GM18519 (cell line): ENCODE results near the gene MED13.

ENCODE experiments used
- ATAC-seq: cut with Tn5 transposase; IDR thresholded peaks from one replicate; pipeline ENCODE4 v1.9.1; 2021; ENCODE audit warnings: mild to moderate bottlenecking, moderate library complexity; ENCODE audit not compliant: unreplicated experiment, low FRiP score

MED13 gene

DNA sequence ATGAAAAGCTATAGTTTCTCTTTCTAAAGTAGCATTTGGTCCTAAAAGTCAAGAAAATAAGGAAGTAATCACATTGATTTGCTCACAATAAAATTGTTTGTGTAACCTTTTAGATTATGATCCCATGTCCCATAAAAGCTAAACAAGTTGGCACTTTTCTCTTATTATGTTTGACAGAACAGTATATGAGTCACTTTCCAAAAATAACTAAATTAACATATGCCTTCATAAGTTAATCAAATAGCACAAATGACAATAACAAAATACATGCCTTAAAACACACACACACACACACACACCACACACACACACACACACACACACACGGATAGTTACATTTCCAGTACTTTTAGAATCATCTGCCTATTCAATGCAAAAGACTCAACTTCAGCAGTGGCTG lies 2.8 kb downstream of the MED13 start:
- ATAC-seq, result no peak

DNA sequence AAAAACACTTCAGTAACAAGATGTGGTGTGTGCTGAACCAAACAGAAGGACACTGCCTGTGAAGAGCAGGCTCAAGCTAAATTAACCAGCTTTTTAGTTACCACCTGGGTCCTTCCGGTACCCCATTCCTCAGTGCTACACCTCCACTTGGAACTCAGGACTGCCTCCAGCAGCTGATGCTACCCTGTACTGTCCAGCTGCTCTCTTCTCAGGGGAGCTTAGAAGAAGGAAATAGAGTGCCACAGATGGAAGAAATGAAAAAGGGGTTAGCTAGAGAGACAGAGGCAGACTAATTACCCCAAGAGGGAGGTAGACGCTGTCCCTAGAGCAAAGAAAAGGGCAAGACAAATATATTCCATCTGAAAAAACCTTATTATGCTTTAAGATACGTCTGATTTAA lies 5.7 kb downstream of the MED13 start:
- no peak for ATAC-seq

DNA sequence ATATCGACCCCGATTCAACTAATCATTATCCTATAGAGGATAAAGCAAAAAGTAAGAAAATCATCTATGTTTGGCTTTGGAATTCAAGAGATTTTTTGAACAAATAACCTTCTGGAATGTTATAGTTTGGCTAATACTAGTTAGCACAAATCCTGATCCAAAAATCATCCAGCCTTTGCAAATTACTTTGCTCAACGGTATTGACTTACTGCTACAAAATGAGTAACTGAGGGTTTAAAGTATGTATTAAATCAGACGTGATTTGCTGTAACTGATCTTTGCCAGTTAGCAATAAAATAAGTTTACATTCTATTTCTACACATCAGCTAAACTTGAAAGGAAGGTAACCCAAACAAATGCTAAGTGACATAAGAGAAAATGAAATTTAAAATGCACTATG lies 6.5 kb downstream of the MED13 start:
- no peak for ATAC-seq

DNA sequence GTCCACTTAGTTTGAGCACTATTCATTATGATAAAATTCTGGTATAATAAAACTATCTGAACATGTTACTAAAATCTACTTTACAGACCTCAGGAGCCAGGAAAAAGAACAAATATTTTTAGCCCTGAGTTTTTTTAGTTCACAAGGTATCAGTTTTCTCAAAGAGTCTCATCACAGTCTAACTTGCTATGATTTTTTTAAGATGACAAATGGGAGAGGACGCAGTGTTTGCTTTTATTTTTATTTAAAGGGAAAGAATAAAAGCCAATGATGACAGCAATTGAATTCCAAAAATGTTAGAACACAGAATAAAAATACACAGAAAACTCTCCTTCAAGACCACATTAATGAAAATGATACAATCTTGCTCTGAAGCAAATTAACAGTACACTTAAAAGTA lies 7.4 kb downstream of the MED13 start:
- ATAC-seq, result no peak

DNA sequence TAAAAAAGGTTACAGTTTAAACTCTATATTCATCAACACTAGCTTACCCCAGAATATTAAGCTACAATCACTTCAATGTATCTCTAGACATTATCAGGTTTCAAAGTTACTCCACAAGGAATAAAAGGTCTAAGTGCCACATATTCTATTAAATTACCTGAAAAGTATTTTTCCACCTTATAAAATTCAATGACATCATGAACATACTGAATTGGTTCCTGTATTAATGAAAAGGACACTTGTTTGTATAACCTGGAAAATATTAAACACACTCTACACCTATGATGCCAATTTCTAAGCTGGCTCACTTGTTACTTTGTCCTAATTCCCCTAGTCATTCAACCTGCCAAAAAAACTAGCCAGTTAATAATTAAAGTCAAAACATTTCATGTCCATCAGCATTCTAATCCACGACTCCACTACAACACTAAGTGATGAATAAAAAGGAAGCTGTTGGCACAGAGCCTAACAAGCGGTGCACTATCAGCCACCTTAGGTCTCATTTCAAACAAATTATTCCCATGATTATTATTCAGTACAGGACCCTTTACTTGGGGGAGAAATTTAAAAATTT lies 12.2 kb downstream of the MED13 start:
- no peak for ATAC-seq

DNA sequence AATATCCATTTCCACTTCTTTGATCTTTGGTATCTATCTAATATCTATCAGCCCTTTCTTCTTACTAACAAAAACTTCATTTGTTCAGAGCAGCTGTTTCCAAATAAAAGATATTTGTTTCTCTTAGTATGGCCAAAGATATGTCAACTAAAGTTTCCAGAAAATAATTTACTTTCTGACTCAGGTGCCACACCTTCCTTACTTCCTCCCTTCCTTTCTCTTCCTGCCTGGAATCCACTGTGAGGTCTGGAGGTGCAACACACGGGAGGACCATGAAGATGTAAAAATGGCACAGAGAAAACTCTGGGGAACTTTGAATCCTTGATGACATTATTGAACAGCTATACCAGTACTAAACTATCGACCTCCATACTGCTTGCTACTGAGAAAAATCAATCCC lies 14.0 kb downstream of the MED13 start:
- no peak for ATAC-seq

DNA sequence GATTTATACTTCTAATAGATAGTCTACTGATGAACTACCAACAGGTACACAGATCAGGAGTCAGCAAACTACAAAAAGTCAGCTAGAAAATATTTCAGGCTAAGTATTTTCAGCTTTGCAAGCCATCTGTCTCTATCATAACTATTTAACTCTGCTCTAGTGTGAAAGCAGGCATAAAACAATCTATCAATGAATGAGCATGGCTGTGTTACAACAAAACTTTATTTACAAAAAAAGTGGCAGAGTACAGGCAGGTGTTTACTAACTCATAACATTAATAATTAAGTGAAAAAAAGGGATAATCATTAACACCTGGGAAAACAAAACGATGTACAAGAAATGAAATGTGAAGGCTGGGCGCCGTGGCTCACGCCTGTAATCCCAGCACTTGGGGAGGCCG lies 15.8 kb downstream of the MED13 start:
- no peak for ATAC-seq

DNA sequence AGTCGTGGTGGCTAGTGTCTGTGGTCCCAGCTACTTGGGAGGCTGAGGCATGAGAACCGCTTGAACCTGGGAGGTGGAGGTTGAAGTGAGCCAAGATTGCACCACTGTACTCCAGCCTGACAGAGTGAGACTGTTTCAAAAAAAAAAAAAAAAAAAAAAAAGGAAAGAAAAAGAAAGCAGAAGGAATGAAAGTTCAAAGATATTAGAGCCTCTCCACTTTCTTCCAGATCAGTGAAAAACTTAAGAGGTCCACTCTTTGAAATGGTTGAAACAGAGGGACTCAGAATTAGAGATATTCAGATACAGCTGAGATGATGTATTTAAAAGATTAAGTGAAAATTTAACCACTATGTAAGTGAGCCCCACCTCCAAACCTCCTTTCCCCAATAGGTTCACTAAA lies 16.8 kb downstream of the MED13 start:
- ATAC-seq, result no peak

DNA sequence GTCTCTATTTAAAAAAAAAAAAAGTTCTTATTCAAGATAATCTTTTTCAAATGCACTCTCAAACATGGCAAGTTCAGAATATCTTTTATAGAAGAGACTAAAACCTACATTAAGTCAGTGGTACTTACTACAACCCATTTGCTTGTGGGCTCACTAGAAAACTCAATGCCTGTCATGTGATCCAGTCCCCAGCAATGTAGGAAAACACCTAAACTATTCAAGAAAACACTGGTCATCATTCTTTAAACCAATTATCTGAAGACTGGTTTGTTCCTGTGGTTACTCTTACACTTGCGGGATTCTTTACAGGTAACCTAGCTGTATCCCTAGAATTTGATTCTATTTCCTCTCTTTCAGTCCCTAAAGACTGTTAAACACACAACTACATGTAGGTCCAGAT lies 19.6 kb downstream of the MED13 start:
- ATAC-seq, result no peak

DNA sequence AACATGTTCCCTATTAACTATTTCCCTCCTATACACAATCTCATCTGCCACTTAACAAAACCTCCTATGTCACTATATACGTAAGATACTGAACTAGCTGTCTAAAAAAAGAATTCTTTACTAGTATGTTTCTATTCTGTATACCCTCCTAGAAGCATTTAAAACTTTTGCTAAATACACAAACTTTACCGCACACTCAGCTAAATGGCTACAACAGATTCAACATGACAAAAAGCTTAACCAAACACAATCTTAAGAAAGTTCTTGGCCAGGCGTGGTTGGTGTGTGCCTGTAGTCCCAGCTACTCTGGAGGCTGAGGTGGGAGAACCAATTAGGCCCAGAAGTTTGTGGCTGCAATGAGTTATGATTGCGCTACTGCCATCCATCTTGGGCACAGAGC lies 20.0 kb downstream of the MED13 start:
- ATAC-seq, result no peak

DNA sequence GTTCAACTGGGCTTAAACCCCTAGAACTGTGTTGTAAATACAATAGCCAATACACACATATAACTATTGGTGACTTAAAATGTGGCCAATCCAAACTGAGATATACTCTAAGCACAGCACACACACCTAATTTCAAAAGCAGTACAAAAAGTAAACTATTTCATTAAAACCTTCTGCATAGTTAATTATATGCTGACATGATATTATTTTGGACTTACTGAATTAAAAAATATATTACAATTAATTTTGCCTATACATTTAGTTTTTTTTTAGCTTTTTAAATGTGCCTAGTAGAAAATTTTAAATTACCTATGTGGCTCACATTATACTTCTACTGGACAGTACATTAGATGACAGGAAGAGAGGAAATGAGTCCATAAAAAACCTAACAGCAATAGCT lies 21.5 kb downstream of the MED13 start:
- ATAC-seq, result no peak

DNA sequence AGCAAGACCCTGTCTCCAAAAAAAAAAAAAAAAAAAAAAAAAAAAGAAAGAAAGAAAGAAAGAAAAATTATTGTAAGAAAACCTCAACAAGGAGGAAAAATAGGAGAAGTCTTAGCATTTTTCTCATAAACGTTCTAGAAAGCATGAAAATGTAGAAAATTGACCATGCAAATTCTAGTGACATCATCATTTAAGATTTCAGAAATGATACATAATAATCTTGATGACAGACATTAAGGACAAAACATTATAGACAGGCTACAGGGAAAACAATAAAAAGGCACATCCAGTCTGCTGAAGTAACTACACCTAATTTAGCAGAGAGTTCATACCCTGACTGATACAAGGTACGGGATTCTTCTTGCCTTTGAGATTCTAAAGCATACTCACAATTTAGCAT lies 21.9 kb downstream of the MED13 start:
- no peak for ATAC-seq

DNA sequence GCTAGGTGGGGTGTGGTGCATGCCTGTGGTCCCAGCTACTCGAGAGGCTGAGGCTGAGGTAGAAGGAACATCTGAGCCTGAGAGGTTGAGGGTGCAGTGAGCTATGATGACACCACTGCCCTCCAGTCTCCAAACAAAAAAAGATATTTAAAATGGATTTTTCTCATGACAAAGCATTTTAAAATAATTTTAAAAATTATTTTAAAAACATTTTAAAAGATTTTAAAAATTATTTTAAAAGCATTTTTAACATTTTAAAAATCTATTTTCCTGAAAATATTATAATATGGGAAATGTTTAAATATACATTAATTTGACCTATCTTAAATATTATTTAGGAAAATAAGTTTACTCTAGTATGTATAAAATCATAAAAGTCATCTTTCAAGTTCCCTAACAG lies 26.8 kb downstream of the MED13 start:
- no peak for ATAC-seq

DNA sequence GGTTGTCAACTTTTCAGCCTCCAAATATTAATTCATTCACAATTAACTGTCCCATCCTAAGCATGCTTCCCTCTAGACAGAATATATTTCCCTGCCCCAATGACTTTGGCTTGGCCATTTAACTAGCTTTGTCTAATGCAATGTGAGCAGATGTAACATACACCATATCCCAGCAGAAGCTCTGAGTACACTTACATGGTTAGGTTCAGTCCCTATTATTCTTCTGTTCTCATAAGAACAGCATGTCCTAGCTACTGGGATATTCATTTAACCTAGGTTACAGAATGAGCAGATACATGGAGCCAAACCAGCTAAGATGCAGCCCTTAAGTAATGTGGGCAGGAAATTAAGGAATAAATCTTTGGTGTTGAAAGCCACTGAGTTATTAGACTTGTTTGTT lies 31.8 kb downstream of the MED13 start:
- ATAC-seq, result no peak

DNA sequence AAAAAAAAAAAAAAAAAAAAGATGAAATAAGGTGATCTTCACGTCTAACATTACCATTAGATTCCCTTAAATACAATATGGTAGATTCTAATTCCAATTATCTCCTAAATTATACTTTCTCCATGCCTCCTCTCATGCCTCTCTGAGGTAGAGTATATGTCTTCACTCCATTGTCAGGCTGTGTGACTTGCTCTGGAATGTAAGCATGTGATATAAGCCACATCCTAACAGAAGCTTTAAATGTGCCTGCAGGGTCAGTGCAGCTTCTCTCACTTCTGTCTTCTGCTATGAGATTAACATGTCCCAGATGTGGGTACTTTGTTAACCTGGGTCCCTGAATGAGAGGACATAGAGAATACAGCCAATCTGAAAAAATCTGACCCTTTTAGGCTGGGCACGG lies 32.6 kb downstream of the MED13 start:
- no peak for ATAC-seq

DNA sequence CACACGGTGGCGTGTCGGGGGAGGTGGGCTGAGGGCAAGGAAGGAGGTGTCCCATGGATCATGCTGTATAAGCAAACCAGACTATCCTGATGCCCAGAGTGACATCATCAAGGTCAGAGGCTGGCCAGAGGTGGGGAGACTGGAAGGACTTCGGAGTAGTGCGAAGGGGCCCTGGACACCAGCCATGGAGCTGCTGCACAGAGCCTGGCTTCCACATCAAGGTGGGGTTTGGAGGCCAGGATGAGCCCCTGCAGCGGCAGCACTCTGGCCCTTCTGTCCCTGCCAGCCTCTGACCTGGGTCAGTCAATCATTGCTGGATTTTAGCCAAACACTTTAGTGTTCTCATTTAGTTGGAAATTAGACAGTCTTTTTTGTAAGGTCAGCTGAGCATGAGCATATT lies 34.8 kb downstream of the MED13 start:
- no peak for ATAC-seq

DNA sequence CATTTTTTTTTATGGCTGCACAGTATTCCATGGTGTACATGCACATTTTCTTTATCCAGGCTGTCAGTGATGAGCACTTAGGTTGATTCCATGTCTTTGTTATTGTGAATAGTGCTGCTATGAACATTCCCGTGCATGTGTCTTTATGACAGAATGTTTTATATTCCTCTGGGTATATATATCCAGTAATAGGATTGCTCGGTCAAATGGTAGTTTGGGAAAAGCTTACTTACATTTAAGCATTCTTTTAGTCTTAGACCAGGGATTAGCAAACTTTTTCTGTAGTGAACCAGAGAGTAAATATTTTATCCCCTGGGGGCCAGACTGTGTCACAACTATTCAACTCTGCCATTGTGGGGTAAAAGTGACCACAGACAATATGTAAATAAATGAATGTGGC lies 40.2 kb downstream of the MED13 start:
- ATAC-seq, result no peak

DNA sequence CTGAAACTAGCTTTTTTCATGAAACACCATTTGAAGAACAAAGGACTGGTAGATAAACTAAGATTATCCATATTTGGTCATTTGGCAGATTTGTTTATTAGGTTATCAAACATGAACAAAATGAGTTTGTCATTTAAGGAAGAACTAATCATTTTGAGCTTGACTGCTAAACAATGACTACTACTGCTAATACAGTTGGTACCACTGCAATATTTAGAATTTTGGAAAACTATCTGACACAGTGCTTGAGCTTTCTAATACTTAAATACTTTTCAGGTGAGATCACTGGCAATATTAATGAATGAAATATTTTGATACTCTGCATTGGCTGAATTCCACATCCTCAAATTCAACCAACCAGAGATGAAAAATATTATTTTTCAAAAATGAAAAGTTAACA lies 47.2 kb downstream of the MED13 start:
- no peak for ATAC-seq

DNA sequence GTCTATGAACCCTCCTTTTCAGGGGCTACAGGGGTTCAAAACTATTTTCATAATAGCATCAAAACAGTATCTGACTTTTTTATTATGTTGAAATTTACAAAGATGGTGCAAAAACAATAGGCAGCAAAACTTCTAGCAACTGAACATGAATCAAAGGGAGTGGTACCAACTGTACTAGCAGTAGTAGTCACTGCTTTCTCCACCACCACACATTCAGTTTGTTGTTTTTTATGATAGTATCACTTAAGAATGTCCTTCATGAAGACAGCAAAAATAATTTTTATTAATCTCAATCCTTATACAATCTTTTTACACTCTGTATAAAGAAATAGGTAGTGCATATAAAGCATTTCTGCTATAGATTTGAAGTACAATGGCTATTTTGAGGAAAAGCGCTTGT lies 47.6 kb downstream of the MED13 start:
- ATAC-seq, result no peak

DNA sequence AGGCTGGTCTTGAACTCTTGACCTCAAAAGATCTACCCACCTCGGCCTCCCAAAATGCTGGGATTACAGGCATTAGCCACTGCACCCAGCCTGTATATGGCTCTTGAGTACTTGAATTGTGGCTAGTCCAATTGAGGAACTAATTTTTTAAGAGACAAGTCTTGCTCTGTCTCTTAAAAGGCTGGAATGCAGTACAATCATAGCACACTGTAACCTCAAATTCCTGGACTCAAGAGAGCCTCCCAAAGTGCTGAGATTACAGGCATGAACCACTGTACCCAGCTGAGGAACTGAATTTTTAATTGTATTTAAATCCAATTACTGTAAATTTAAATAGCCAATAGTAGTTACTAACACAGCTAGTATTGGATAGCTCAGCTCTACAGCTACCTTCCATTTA lies 50.6 kb downstream of the MED13 start:
- ATAC-seq, result no peak

DNA sequence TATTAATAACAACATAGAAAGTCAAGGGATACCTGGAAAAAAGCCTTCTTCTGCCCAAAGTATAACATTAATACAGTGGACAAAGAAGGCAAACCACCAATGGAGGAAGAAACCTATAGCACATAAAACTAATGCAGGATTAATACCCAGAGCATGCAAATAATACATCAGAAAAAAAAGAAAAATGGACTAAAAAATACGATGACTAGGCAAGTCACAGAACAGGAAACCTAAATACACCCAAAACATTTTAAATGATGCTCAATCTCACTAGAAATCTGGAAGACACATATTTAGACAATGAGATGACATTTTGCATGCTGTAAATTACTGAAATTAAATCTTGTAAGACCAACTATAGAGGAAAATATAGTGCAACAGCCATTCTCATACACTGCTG lies 55.9 kb downstream of the MED13 start:
- ATAC-seq, result no peak

DNA sequence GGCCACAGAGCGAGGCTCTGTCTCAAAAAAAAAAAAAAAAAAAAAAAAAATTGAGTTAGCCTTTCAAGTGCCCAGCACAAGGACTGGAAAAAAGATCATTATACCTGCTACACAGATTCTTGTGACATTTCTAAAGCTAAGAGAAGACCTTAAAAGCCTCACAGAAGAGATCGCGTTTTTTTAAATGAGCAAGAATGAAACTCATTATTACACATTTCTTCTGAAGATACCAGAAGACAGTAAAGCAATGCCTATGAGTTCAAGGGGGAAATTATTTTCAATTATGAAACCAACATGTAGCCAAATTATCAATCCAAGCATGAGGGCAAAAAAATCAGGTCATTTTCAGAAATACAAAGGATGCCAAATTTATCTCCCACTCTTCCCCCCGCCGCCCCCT lies 56.8 kb downstream of the MED13 start:
- ATAC-seq, result no peak

DNA sequence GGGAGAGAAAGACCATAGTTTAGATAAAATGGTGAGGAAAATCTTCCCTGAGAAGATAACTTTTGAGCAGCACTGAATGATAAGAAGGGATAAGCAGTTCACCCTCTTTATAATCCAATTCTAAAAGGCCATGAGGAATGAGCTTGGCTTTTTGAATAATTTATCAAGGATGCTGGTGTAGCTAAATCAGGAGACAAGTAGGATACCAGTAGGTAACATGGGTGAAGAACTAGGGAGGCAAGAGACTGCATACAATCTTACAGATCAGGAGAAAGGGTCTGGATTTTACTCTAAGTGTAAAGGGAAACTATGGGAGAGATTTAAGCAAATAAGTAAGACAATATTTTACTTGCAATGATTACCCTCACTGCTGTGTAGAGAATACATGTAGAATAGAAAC lies 60.7 kb downstream of the MED13 start:
- ATAC-seq, result no peak
